HepG2 (cell line): ENCODE measurements around the gene R3HDM4. TPM values are rescaled to one million over a fixed set of nuclear protein-coding genes. Genes with fewer than 3 reads are reported as not detected.

ENCODE experiments used
- FOXP1 ChIP-seq, 2 experiments: fragments of 450-650 bp in 1 of 2; IDR thresholded peaks; 2 replicates each; pipeline ENCODE4 v1.6.1; 2017 to 2018; ENCODE audit warnings: antibody characterized with exemption in 1 of 2
- HDAC1 ChIP-seq: sonication (generic); formaldehyde crosslinking; IDR thresholded peaks from 2 replicates; pipeline ENCODE4 v1.5.1; 2020; ENCODE audit warnings: mild to moderate bottlenecking, missing genetic modification reagents
- HHEX ChIP-seq: IDR thresholded peaks from 2 replicates; pipeline ENCODE4 v1.6.1; 2016; ENCODE audit warnings: control low read depth
- IRF2 ChIP-seq: IDR thresholded peaks from 2 replicates; pipeline ENCODE4 v1.6.1; 2018; ENCODE audit warnings: missing genetic modification reagents, missing compliant biosample characterization
- MLLT10 ChIP-seq: sonication (generic); formaldehyde crosslinking; IDR thresholded peaks from 2 replicates; pipeline ENCODE4 v1.4.0; 2020; ENCODE audit warnings: missing genetic modification reagents
- MTA1 ChIP-seq: sonication (generic); formaldehyde crosslinking; IDR thresholded peaks from 2 replicates; pipeline ENCODE4 v1.4.0; 2020; ENCODE audit warnings: missing genetic modification reagents, mild to moderate bottlenecking, borderline replicate concordance
- NFE2 ChIP-seq: sonication (generic); formaldehyde crosslinking; IDR thresholded peaks from 2 replicates; pipeline ENCODE4 v1.4.0; 2020; ENCODE audit warnings: missing genetic modification reagents
- POLR2AphosphoS2 ChIP-seq: IDR thresholded peaks from 2 replicates; pipeline ENCODE4 v1.6.1; 2011; ENCODE audit warnings: low read depth, low read length, improper control_type of control experiment
- RAD21 ChIP-seq: fragments of 450-650 bp; formaldehyde crosslinking; IDR thresholded peaks from 2 replicates; pipeline ENCODE4 v1.5.0; 2020; ENCODE audit warnings: mild to moderate bottlenecking
- SALL2 ChIP-seq: sonication (generic); formaldehyde crosslinking; IDR thresholded peaks from 2 replicates; pipeline ENCODE4 v1.8.1; 2023; ENCODE audit warnings: mild to moderate bottlenecking, missing genetic modification reagents, inconsistent platforms
- SETDB1 ChIP-seq: sonication (generic); formaldehyde crosslinking; IDR thresholded peaks from 2 replicates; pipeline ENCODE4 v1.5.1; 2020; ENCODE audit warnings: missing genetic modification reagents, mild to moderate bottlenecking, borderline replicate concordance
- SSRP1 ChIP-seq: IDR thresholded peaks from 2 replicates; pipeline ENCODE4 v1.6.1; 2016; ENCODE audit warnings: control low read depth
- TAF1 ChIP-seq: sonication (generic); formaldehyde crosslinking; IDR thresholded peaks from 2 replicates; pipeline ENCODE4 v1.4.0; 2020; ENCODE audit warnings: missing genetic modification reagents
- ZMYM2 ChIP-seq: sonication (generic); formaldehyde crosslinking; IDR thresholded peaks from 2 replicates; pipeline ENCODE4 v1.8.0; 2022; ENCODE audit warnings: mild to moderate bottlenecking, missing genetic modification reagents
- ZNF253 ChIP-seq: sonication (generic); formaldehyde crosslinking; IDR thresholded peaks from 2 replicates; pipeline ENCODE4 v1.8.0; 2022; ENCODE audit warnings: mild to moderate bottlenecking, missing genetic modification reagents, borderline replicate concordance
- ZNF383 ChIP-seq: sonication (generic); formaldehyde crosslinking; IDR thresholded peaks from 2 replicates; pipeline ENCODE4 v1.4.0; 2020; ENCODE audit warnings: missing genetic modification reagents, mild to moderate bottlenecking, borderline replicate concordance
- ZNF713 ChIP-seq: sonication (generic); formaldehyde crosslinking; IDR thresholded peaks from 2 replicates; pipeline ENCODE4 v1.4.0; 2020; ENCODE audit warnings: mild to moderate bottlenecking, missing genetic modification reagents
- polyA plus RNA-seq, 8 experiments: library from polyadenylated mRNA; depleted of rRNA in 3 of 8; stranded (reverse) in 7 of 8; unstranded in 1 of 8; fragments of >200 nt; fragmentation: Illumina TruSeq in 4 of 8; extraction: Trizol in 4 of 8; gene quantifications; 2 replicates each; pipeline versions ENCODE4 v1.2.1 to v1.2.3, GENCODE V29; 2011 to 2016; ENCODE audit warnings: low read depth in 4 of 8, missing spikeins in 1 of 8, mixed read lengths in 1 of 8; ENCODE audit not compliant: insufficient read depth in 1 of 8
- total RNA-seq, 5 experiments: library from RNA; depleted of rRNA; stranded (reverse); fragments of >200 nt; fragmentation: Illumina TruSeq; extraction: Trizol; gene quantifications; 2 replicates each; pipeline ENCODE4 v1.2.3, GENCODE V29; 2016; ENCODE audit warnings: low read depth in 1 of 5
- TF ChIP-seq, protein P1 (sequence below): sonication (generic); formaldehyde crosslinking; IDR thresholded peaks from 2 replicates; pipeline ENCODE4 v1.4.0; 2020; ENCODE audit warnings: low read depth, missing genetic modification reagents
- TF ChIP-seq, protein P2 (sequence below): sonication (generic); formaldehyde crosslinking; conservative IDR thresholded peaks from 2 replicates; pipeline ENCODE4 v1.4.0; 2020; ENCODE audit warnings: missing genetic modification reagents
- TF ChIP-seq, protein P3 (sequence below): sonication (generic); formaldehyde crosslinking; IDR thresholded peaks from 2 replicates; pipeline ENCODE4 v1.4.0; 2020; ENCODE audit warnings: missing genetic modification reagents

R3HDM4 gene
- total and polyA plus RNA-seq, 2 of the 13 experiments (the other 11 are each of a cell fraction or from before 2014, with no cell fraction given), result 26.2 to 26.9 TPM

DNA sequence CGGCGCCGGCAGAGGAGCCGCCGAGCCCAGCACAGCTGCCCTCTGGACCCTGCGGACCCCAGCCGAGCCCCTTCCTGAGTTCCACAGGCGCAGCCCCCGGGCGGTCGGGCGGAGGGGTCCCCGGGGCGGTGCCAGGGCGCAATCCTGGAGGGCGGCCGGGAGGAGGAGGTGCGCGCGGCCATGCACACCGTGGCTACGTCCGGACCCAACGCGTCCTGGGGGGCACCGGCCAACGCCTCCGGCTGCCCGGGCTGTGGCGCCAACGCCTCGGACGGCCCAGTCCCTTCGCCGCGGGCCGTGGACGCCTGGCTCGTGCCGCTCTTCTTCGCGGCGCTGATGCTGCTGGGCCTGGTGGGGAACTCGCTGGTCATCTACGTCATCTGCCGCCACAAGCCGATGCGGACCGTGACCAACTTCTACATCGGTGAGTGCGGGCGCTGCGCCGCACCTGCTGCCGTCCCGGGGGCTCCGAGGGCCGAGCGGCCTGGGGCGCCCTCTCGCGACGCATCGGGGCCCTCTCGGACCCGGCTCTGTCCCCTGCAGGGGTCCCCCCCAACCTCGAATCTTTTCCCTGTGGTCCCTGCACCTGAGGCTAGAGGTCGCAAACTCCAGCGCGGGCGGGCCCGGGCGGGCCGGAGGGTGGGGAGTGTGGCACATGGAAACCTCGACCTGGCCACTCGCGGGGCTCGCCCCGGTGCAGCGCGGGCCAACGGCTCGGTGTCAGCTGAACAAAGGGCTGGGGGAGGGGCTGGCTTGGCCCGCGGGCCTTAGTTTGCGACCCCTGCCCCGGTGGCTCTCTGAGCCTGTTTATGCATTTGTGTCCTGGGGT, 4.5 kb upstream of the R3HDM4 start, which contains the start of gene KISS1R (continued):
- TF ChIP-seq, protein P1, sequence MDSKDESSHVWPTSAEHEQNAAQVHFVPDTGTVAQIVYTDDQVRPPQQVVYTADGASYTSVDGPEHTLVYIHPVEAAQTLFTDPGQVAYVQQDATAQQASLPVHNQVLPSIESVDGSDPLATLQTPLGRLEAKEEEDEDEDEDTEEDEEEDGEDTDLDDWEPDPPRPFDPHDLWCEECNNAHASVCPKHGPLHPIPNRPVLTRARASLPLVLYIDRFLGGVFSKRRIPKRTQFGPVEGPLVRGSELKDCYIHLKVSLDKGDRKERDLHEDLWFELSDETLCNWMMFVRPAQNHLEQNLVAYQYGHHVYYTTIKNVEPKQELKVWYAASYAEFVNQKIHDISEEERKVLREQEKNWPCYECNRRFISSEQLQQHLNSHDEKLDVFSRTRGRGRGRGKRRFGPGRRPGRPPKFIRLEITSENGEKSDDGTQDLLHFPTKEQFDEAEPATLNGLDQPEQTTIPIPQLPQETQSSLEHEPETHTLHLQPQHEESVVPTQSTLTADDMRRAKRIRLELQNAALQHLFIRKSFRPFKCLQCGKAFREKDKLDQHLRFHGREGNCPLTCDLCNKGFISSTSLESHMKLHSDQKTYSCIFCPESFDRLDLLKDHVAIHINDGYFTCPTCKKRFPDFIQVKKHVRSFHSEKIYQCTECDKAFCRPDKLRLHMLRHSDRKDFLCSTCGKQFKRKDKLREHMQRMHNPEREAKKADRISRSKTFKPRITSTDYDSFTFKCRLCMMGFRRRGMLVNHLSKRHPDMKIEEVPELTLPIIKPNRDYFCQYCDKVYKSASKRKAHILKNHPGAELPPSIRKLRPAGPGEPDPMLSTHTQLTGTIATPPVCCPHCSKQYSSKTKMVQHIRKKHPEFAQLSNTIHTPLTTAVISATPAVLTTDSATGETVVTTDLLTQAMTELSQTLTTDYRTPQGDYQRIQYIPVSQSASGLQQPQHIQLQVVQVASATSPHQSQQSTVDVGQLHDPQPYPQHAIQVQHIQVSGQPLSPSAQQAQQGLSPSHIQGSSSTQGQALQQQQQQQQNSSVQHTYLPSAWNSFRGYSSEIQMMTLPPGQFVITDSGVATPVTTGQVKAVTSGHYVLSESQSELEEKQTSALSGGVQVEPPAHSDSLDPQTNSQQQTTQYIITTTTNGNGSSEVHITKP (CRISPR knock-in tag), result no peak
- TF ChIP-seq ZMYM2 (peak; percentile 78), MLLT10 (CRISPR knock-in tag) (no peak), SSRP1 (CRISPR knock-in tag) (no peak), NFE2 (CRISPR knock-in tag) (no peak), RAD21 (peak; percentile 92), HHEX (CRISPR knock-in tag) (no peak), SETDB1 (CRISPR knock-in tag) (no peak), POLR2AphosphoS2 (no peak), SALL2 (CRISPR knock-in tag) (0 out of 2 replicates have a peak, but pooled peaks have one; percentile 25), HDAC1 (peak; percentile 77; the same call in 1 of the 2 replicates), TAF1 (0 out of 2 replicates have a peak, but pooled peaks have one; percentile 31), IRF2 (CRISPR knock-in tag) (no peak), ZNF713 (CRISPR knock-in tag) (peak; percentile 96), ZNF383 (CRISPR knock-in tag) (no peak), ZNF253 (CRISPR knock-in tag) (0 out of 2 replicates have a peak, but pooled peaks have one; percentile 27), FOXP1 (IDR thresholded peaks at IDR 0.05) (no peak), FOXP1 (CRISPR knock-in tag; IDR thresholded peaks at IDR 0.05) (no peak), MTA1 (peak; percentile 67; the same call in 1 of the 2 replicates)
- TF ChIP-seq, protein P2, sequence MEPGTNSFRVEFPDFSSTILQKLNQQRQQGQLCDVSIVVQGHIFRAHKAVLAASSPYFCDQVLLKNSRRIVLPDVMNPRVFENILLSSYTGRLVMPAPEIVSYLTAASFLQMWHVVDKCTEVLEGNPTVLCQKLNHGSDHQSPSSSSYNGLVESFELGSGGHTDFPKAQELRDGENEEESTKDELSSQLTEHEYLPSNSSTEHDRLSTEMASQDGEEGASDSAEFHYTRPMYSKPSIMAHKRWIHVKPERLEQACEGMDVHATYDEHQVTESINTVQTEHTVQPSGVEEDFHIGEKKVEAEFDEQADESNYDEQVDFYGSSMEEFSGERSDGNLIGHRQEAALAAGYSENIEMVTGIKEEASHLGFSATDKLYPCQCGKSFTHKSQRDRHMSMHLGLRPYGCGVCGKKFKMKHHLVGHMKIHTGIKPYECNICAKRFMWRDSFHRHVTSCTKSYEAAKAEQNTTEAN (CRISPR knock-in tag), result no peak
- TF ChIP-seq, protein P3, sequence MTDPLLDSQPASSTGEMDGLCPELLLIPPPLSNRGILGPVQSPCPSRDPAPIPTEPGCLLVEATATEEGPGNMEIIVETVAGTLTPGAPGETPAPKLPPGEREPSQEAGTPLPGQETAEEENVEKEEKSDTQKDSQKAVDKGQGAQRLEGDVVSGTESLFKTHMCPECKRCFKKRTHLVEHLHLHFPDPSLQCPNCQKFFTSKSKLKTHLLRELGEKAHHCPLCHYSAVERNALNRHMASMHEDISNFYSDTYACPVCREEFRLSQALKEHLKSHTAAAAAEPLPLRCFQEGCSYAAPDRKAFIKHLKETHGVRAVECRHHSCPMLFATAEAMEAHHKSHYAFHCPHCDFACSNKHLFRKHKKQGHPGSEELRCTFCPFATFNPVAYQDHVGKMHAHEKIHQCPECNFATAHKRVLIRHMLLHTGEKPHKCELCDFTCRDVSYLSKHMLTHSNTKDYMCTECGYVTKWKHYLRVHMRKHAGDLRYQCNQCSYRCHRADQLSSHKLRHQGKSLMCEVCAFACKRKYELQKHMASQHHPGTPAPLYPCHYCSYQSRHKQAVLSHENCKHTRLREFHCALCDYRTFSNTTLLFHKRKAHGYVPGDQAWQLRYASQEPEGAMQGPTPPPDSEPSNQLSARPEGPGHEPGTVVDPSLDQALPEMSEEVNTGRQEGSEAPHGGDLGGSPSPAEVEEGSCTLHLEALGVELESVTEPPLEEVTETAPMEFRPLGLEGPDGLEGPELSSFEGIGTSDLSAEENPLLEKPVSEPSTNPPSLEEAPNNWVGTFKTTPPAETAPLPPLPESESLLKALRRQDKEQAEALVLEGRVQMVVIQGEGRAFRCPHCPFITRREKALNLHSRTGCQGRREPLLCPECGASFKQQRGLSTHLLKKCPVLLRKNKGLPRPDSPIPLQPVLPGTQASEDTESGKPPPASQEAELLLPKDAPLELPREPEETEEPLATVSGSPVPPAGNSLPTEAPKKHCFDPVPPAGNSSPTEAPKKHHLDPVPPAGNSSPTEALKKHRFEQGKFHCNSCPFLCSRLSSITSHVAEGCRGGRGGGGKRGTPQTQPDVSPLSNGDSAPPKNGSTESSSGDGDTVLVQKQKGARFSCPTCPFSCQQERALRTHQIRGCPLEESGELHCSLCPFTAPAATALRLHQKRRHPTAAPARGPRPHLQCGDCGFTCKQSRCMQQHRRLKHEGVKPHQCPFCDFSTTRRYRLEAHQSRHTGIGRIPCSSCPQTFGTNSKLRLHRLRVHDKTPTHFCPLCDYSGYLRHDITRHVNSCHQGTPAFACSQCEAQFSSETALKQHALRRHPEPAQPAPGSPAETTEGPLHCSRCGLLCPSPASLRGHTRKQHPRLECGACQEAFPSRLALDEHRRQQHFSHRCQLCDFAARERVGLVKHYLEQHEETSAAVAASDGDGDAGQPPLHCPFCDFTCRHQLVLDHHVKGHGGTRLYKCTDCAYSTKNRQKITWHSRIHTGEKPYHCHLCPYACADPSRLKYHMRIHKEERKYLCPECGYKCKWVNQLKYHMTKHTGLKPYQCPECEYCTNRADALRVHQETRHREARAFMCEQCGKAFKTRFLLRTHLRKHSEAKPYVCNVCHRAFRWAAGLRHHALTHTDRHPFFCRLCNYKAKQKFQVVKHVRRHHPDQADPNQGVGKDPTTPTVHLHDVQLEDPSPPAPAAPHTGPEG (CRISPR knock-in tag), result peak; percentile 95
